SK-N-SH (cell line): Measurements from ENCODE around the gene NOB1.

Experiments used
- CTCF ChIP-seq: fragments of 200-600 bp; sonication (generic); IDR thresholded peaks from 2 replicates; pipeline ENCODE4 v1.6.1; 2017; ENCODE audit warnings: antibody characterized with exemption, mild to moderate bottlenecking, moderate library complexity
- EP300 ChIP-seq, 2 experiments: IDR thresholded peaks; 2 replicates each; pipeline versions ENCODE4 v1.4.0 to v1.6.1; 2012; ENCODE audit warnings: borderline replicate concordance in 1 of 2, low read depth in 1 of 2, low read length in 1 of 2
- FOSL2 ChIP-seq: IDR thresholded peaks from 2 replicates; pipeline ENCODE4 v1.4.0; 2012; ENCODE audit warnings: low read depth, mild to moderate bottlenecking, moderate library complexity, borderline replicate concordance
- FOXJ3 ChIP-seq: sonication (generic); formaldehyde crosslinking; IDR thresholded peaks from 2 replicates; pipeline ENCODE4 v1.5.1; 2020; ENCODE audit warnings: mild to moderate bottlenecking, missing genetic modification reagents
- NFIC ChIP-seq: IDR thresholded peaks from 2 replicates; pipeline ENCODE4 v1.4.0; 2012; ENCODE audit warnings: borderline replicate concordance
- NRF1 ChIP-seq: IDR thresholded peaks from 2 replicates; pipeline ENCODE4 v1.6.1; 2012; ENCODE audit warnings: low read depth, mild to moderate bottlenecking, low read length
- POLR2AphosphoS5 ChIP-seq: IDR thresholded peaks from 2 replicates; pipeline ENCODE4 v1.6.1; 2012; ENCODE audit warnings: low read depth, low read length
- RCOR1 ChIP-seq: fragments of 150-350 bp; IDR thresholded peaks from 2 replicates; pipeline ENCODE4 v1.6.1; 2017; ENCODE audit warnings: antibody characterized with exemption, low read length
- RFX5 ChIP-seq: IDR thresholded peaks from 2 replicates; pipeline ENCODE4 v1.6.1; 2012; ENCODE audit warnings: mild to moderate bottlenecking, improper control_type of control experiment, low read length
- SIN3A ChIP-seq: IDR thresholded peaks from 2 replicates; pipeline ENCODE4 v1.6.1; 2012; ENCODE audit warnings: low read depth, mild to moderate bottlenecking, low read length, moderate library complexity, borderline replicate concordance
- YY1 ChIP-seq: IDR thresholded peaks from 2 replicates; pipeline ENCODE4 v1.4.0; 2012; ENCODE audit warnings: low read depth, mild to moderate bottlenecking

DNA sequence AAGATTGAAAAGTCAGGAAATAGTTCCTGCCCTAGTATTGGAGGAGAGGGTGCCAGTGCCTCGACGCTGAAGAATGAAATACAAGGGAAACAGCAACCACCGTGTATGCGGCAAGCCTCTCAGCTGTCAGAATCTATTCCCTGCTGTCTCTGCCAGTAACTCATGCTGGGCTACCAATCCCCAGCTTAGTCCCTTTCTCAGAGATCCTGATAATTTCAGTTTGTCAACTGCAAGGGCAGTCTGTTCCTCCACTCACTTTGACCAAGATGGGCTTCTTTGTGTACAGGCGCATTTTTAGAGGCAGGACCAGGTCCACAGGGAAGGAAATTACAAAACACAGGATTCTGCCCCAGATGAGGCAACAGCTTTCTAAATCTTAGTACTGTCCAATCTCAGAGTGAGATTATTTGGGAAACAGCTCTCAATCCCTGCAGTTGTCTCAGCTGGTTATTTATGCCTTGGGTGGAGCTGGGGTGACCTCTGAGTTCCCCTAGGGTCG lies 29.7 kb downstream of the NOB1 start:
- TF ChIP-seq YY1, result no peak
- TF ChIP-seq CTCF, result no peak
- no peak for TF ChIP-seq EP300 (IDR thresholded peaks at IDR 0.05; ENCODE audit: borderline replicate concordance in 1 of 2, low read depth in 1 of 2, low read length in 1 of 2)
- no peak for TF ChIP-seq RFX5
- no peak for TF ChIP-seq FOSL2
- TF ChIP-seq POLR2AphosphoS5, result no peak
- TF ChIP-seq RCOR1, result no peak
- TF ChIP-seq FOXJ3 (CRISPR knock-in tag), result no peak
- TF ChIP-seq NRF1, result no peak
- no peak for TF ChIP-seq NFIC
- no peak for TF ChIP-seq SIN3A
